Panc1 (cell line): ENCODE data around the gene YY1. TPM values are rescaled to one million over a fixed set of nuclear protein-coding genes. Genes with fewer than 3 reads are reported as not detected.
"Not testable (repeated sequence)": the region's sequence is repeated elsewhere in the genome, so short reads cannot be mapped to it uniquely, and the experiment has no call there.

ENCODE experiments used
- ATAC-seq: fragments of 200-7000 bp; cut with Tn5 transposase; 2 replicates; pipeline ENCODE4 v1.9.1; 2020; ENCODE audit warnings: mild to moderate bottlenecking, moderate library complexity
- BruUV-seq: library from RNA; stranded (reverse); fragments of 400-500 nt; replicated peaks from 2 replicates; lab custom pipeline; 2021; lab: Mats Ljungman, UMichigan
- CTCF ChIA-PET: fragments of 300-600 bp; sonication (Branson Sonifier 250); formaldehyde crosslinking; loops from one replicate; lab custom pipeline; 2022; ENCODE audit warnings: antibody characterized with exemption; lab: Charles Lee
- POLR2A ChIA-PET: fragments of 300-600 bp; sonication (Branson Sonifier 250); formaldehyde crosslinking; loops from one replicate; lab custom pipeline; 2022; ENCODE audit warnings: antibody characterized with exemption; lab: Charles Lee
- DNase-seq: peaks from one replicate; pipeline ENCODE4 v3.0.0-alpha.2; 2010; ENCODE audit warnings: low read depth, low spot score
- H3K27ac ChIP-seq: 2 replicates; pipeline ENCODE4 v1.5.1; 2011; ENCODE audit warnings: mild to moderate bottlenecking, low read length, inconsistent platforms
- H3K27me3 ChIP-seq: fragments of 200-500 bp; sonication (Bioruptor generic); 2 replicates; pipeline ENCODE4 v1.6.0; 2014; ENCODE audit warnings: low read length, inconsistent platforms; ENCODE audit not compliant: control insufficient read depth, insufficient read depth
- H3K36me3 ChIP-seq: fragments of 200-500 bp; sonication (Bioruptor generic); 2 replicates; pipeline ENCODE4 v1.5.1; 2014; ENCODE audit warnings: inconsistent platforms, mild to moderate bottlenecking, low read length, moderate library complexity; ENCODE audit not compliant: control insufficient read depth, insufficient read depth
- H3K4me1 ChIP-seq: 2 replicates; pipeline ENCODE4 v1.5.1; 2011; ENCODE audit warnings: inconsistent platforms, mild to moderate bottlenecking, low read length, moderate library complexity; ENCODE audit not compliant: control insufficient read depth, insufficient read depth
- H3K4me3 ChIP-seq, 2 experiments: 2 replicates each; pipeline ENCODE4 v1.5.1; 2011 to 2012; ENCODE audit warnings: low read depth in 2 of 2, low read length in 2 of 2, mild to moderate bottlenecking in 2 of 2, inconsistent platforms in 1 of 2, moderate library complexity in 1 of 2
- H3K9me3 ChIP-seq: fragments of 200-500 bp; sonication (Bioruptor generic); 2 replicates; pipeline ENCODE4 v1.5.1; 2014; ENCODE audit warnings: low read depth, mild to moderate bottlenecking, inconsistent platforms, low read length, moderate library complexity; ENCODE audit not compliant: control insufficient read depth, insufficient read depth
- CTCF ChIP-seq: fragments of 450-650 bp; IDR thresholded peaks from 2 replicates; pipeline ENCODE4 v1.5.1; 2017; ENCODE audit warnings: mild to moderate bottlenecking
- POLR2AphosphoS5 ChIP-seq: IDR thresholded peaks from 2 replicates; pipeline ENCODE4 v1.6.1; 2012; ENCODE audit warnings: mild to moderate bottlenecking, low read depth, low read length, moderate library complexity
- REST ChIP-seq, 2 experiments: IDR thresholded peaks; 2 replicates each; pipeline ENCODE4 v1.6.1; 2011 to 2012; ENCODE audit warnings: low read depth in 2 of 2, control low read depth in 1 of 2, low read length in 1 of 2, mild to moderate bottlenecking in 1 of 2, moderate library complexity in 1 of 2; ENCODE audit not compliant: insufficient read depth in 1 of 2
- SIN3A ChIP-seq: IDR thresholded peaks from 2 replicates; pipeline ENCODE4 v1.6.1; 2012; ENCODE audit warnings: low read depth, mild to moderate bottlenecking, low read length, moderate library complexity, borderline replicate concordance; ENCODE audit not compliant: insufficient read depth
- TCF7L2 ChIP-seq: IDR thresholded peaks from 2 replicates; pipeline ENCODE4 v1.6.1; 2011; ENCODE audit warnings: mild to moderate bottlenecking, low read depth, low read length, inconsistent platforms
- in situ Hi-C: cut with HindIII; loops from 2 replicates; pipeline ENCODE4 v1.10.0; 2016; ENCODE audit warnings: low sequenced_read_pairs, low pct_unique_long_range_greater_than_20kb
- intact Hi-C: fragments of 100-400 bp; cut with micrococcal nuclease; formaldehyde crosslinking; loops from one replicate; pipeline ENCODE4 v1.10.0; 2022; ENCODE audit not compliant: unreplicated experiment
- total RNA-seq: library from RNA; stranded (reverse); gene quantifications from one replicate; pipeline ENCODE4 v1.2.1, GENCODE V29; 2021; ENCODE audit not compliant: unreplicated experiment

The YY1 gene
- total RNA-seq, 1 experiment from 2014 or later, result 71.3 TPM

DNA sequence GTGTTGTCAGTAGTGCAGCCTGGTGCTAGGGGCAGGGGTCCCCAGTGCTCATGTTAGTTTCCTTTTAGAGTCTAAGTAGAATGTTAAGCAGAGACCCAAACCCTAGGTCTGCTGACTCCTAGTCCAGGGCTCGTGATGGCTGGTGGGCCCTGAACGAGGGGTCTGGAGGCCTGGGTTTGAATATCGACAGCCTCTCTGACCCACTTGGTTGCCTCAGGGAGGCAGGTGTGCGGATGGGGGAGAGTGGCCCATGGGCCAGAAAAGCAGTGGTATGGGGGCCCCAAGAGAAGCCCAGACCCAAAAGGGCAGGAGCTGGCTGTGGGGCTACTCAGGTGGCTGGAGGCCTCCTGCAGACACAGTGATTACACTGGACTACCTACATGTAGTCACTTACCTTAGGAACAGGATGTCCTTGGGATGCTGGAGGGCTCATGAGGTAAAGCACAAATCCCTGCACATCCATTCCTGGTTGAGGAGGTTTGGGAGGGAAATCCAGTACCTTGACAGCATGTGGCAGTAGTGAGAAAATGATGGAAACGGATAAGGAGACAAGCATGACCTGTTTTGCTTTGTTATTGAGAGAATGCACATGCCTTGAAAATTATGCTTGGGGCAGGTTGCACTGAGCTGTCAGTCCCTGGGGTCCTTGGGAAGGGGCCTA, 69.0 kb downstream of the YY1 start:
- ChIA-PET CTCF (interaction anchor here (0.5 to 0.7 kb wide), 2 partner anchors 9 to 41 kb away, joined by 3 to 9 read pairs; no protein-coding TSS in a partner anchor), POLR2A (interaction anchor here (0.7 kb wide), 1 partner anchor 24 kb away, joined by 17 read pairs; no protein-coding TSS in a partner anchor)
- H3K36me3 ChIP-seq, result no peaks in the 10 kb centered on the region; the same call in 1 of the 2 replicates
- no peaks in the 10 kb centered on the region for H3K9me3 ChIP-seq
- ATAC-seq, result no peak
- BruUV-seq, result TSS peak; percentile 87
- intact Hi-C loops, result no loop called here
- no peak overlapping the region for H3K27ac ChIP-seq
- no peaks in the 10 kb centered on the region for H3K27me3 ChIP-seq
- TF ChIP-seq POLR2AphosphoS5 (no peak), CTCF (no peak), REST (IDR thresholded peaks at IDR 0.05; ENCODE audit: insufficient read depth in 1 of 2, low read depth in 2 of 2, low read length in 1 of 2) (no peak), TCF7L2 (no peak), SIN3A (no peak)
- no peak for DNase-seq
- H3K4me1 ChIP-seq, result peaks cover 8% of the 10 kb centered on the region
- in situ Hi-C loops, result no loop called here
- H3K4me3 ChIP-seq, result no peak overlapping the region

DNA sequence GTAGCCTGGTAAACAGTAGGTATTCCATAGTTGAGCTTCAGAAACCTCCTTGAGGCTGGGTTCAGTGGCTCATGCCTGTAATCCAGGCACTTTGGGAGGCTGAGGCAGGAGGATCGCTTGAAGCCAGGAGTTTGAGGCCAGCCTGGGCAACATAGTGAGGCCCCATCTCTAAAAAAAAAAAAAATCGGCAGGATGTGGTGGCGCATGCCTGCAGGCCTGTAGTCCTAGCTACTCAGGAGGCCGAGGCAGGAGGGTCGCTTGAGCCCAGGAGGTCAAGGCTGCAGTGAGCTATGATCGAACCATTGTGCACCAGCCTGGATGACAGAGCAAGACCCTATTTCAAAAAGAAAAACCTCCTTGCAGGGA, 69.5 kb downstream of the YY1 start:
- H3K4me3 ChIP-seq, H3K4me1 ChIP-seq, ATAC-seq, H3K36me3 ChIP-seq, intact Hi-C loops, H3K9me3 ChIP-seq, in situ Hi-C loops, DNase-seq, H3K27ac ChIP-seq, H3K27me3 ChIP-seq, BruUV-seq: not testable (repeated sequence)
- CTCF ChIA-PET, result interaction anchor here (0.6 to 0.7 kb wide), 2 partner anchors 23 to 41 kb away, joined by 4 to 9 read pairs; no protein-coding TSS in a partner anchor
- POLR2A ChIA-PET, result interaction anchor here (0.7 kb wide), 2 partner anchors 24 to 119 kb away, joined by 3 to 17 read pairs; no protein-coding TSS in a partner anchor
